ENCODE data around the gene CHD5. TPM values are rescaled to one million over a fixed set of nuclear protein-coding genes. Genes with fewer than 3 reads are reported as not detected.
"Not testable (repeated sequence)": the region's sequence is repeated elsewhere in the genome, so short reads cannot be mapped to it uniquely, and the experiment has no call there.

Gene CHD5
- polyA plus RNA-seq, 3 donors, result 0.30 to 0.78 (median 0.41) TPM

DNA sequence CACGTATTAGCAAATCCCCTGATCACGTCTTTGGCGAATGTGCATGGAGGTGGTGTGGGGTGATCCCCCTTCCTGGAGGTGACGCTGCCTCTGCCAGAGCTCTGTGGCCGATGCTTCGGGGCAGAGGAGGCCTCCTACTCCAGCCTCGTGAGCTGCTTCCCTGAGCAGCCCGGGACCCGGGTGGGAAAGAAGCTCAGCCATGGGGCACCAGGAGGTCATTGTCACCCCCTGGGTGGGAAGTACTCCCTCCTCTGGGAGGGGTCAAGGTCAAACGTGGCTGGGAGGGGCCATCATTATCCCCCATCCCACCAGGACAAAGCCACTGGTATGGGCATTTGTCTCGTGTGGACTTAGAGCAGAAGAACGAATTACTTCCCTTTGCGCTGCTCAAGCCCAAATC is 93.8 kb downstream of the CHD5 start:
- no peak for DNase-seq

DNA sequence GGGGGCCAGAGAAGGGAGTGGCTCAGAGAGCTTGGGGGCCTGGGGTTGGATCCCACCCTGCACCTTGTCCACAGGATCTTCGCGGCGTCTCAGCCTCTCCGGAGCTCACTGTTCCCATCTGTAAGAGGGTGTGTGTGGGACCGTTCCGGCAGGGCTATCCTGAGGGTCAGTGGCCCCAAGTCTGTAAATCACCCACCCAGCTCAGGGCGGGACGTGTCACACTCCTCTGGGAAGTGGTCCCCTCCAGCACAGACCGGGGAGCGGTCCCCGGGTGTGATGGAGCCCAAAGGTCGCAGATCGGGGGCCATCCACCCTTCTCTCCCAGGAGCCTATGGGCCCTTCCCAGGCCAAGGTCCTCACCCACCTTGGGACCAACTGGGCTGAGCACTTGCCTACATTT is 94.5 kb downstream of the CHD5 start:
- no peak for DNase-seq

DNA sequence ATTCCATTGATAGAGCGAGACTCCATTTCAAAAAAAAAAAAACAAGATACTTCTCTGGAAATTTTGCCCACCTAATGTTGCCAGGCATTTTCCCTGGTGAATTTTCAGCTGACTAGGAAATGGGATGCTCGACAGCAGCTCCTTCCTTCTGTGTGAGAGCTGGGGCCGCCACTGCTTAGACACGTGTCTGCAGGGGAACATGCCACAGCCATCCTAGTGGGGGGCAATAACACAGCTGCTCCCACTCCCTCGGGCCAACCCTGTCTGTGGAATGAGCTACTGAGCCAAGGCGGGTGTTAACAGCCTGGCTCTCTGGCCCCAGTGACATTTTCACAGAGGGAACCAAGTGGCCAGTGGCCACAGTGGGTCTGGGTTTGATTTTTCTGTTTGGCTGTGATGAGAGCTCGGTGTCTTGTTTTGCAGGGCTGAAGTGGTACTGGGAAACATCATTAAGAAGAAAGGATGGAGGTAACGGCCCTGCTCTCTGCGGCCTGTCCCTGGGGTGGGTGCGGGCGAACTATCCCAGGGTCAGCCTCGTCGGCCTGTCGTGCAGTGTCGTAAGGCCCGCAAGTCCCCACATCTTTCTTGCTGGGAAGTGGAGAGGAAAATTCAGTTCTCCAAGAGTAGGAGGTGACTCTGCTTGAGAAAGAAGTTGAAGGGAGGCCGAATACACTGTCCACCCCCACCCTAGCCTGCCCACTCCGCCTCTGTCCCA is 95.2 kb downstream of the CHD5 start:
- DNase-seq, result no peak

DNA sequence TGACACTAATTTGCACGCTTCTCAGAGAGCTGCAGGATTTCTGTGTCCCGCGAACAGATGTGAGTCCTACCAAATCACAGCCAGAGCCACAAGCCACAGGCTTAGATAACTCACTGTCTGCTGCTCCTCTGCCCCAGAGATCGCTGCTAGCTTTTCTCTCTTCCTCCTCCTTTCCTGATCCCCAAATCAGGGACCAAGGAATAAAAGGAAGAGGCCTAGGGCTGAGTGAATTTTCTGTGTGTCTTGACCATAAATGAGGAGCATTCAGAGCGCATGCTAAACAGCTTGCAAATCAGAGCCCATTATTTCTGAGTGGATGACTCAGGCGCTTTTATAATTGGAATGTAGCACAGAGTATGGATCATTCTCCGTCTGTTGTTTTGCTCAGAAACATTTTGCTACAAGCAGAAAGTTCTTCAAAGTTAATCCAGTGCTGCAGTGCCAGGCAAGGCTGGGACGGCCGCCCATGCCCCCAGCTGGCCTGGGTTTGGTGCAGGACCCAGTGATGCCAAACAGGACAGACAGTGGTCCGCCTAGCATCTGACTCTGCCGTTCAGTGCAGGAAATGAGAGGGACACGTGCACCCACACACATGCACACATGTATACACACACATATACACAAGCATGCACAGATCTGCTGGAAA is 96.2 kb downstream of the CHD5 start:
- DNase-seq, result no peak

DNA sequence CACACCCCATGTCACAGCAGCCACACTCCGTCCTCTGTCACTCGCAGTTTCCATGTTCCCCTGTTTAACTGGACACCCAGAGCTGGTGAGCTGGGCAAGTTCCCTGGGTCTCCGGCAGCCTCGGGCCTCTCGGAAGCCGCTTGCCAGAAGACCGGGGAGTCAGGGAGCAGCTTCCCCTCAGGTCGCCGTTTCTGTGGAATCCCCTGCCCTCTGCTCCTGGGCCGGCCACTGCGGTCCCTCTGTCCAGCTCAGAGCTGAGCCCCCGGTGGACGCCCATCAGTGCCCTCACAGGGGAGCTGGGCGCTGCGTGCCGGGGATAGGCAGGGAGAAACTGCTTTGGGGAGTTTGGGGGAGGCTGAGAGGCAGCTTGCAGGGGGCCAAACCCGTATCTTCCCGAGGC is 96.7 kb downstream of the CHD5 start:
- DNase-seq, result no peak

DNA sequence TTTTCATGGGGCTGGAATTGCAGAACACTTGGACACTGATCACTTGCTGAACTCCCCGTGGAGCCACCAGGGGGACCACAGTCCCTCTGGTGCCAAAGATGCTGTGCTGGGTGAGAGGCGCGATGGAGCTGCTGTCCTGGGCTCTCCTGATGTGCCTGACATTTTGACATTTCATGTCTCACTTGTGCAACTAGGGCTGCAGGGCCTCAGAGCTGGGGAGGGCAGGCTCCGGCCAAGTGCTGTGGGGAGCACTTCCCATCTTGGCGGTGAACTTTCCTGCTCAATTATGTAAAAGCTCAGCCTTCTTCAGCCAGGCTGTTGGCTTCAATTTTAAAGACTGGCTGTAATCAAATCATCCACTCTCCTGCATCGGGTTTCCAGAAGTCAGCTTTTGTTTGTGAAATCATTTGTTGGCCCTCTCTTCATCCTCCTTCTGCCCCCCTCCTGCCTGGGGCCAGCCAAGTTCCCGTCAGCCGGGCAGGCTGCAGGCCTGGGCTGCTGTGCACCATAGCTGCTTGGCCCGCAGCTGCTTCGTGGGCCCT is 97.6 kb downstream of the CHD5 start:
- peak; percentile 8 for DNase-seq

DNA sequence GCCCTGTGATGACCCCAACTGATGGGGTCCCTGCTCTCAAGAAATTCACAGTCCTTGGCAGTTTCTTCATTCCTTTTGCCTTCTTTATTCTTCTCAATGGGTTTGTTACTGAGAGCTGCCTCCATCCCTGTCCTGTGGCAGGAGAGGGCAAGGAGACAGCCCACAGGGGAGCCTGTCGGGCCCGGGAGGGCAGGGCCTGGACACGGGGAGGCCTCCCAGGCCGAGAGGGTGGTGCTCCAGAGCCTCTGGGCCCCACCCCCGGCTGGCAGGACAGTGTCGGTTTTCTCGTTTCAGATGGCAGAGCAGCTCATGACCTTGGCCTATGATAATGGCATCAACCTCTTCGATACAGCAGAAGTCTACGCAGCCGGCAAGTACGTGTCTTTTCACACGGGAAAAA is 98.2 kb downstream of the CHD5 start:
- no peak for DNase-seq

DNA sequence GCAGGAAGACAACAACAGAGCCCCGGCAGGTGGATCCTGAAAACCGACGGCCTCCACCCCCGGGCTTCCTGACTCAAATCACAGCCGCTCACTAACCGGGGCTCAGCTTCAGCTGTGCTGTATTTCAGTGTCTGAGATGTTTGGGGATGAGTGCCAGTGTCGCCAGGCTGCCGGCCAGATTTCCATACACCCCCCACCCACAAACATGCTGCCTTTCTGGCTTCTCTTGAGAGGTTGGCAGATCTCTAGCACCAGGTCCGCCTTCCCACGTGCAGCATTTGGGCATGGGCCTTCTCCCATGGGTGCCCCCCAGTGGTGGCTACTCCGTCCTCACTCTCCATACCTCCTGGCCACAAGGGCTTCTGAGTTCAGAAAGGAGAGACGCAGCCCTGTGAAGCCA is 99.7 kb downstream of the CHD5 start:
- DNase-seq, result no peak

DNA sequence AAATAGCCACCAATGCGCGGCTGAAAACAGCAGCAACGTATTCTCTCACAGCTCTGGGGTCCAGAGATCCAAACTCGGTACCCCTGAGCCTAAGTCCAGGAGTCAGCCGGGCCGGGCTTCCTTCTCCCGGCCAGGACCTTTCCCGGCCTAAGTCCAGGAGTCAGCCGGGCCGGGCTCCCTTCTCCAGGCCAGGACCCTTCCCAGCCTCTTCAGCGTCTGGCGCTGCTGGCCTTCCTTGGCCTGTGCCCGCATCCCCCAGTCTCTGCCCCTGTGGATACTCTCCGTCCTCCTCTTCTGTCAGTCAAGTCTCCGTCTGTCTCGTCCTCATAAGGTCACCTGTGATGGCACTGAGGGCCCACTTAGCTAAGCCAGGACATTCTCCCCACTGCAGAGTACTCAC is 102.2 kb downstream of the CHD5 start:
- no peak for DNase-seq

DNA sequence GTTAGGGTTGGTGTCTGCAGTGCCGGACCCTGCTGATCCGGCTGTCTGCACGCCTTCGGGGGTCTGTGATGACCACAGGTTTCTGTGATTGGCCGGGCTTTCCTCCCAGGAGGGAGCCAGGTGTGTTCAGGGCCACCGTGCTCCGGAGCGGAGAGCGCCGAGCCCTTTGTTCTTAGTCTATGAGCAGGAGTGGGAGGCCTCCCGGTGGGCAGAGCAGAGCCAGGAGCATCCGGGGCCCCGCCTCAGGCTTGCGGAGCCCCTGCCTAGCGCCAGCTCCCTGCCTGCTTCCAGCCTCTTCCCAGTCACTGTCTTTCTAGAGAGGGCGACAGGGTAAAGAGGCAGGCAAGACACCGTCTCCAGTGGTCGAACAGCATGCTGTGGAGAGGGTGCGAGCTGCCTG is 102.6 kb downstream of the CHD5 start:
- DNase-seq, result no peak

DNA sequence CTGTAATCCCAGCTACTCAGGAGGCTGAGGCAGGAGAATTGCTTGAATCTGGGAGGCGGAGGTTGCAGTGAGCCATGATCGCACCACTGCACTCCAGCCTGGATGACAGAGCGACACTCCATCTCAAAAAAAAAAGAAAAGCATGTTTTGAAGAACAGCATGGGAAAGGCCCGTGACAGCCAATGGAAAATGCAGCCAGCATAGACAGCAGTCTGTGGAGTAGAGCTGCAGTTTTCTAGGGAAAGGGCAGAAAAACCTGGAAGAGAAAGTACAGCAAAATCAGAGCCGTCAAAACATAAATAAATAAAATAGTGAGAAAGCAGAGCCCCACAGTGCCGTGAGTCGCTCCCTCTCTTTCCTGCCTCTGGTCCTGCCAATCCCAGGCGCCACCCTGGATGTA is 103.1 kb downstream of the CHD5 start:
- not testable (repeated sequence) for DNase-seq

DNA sequence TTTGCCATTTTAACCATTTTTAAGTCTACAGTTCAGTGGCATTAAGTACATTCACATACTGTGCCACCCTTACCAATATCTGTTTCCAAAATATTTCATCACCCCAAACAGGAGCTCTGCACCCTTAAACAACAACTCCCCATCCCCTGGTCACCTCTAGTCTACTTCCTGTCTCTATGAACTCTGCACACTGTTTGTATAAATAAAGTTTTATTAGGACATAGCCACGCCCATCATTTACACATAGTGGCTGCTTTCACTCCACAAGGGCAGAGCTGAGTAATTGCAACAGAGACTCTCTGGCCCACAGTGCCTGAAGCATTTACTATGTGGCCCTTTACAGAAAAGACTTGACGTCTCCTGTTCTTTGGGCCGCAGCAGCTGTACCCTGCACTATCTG is 104.4 kb downstream of the CHD5 start:
- DNase-seq, result no peak

DNA sequence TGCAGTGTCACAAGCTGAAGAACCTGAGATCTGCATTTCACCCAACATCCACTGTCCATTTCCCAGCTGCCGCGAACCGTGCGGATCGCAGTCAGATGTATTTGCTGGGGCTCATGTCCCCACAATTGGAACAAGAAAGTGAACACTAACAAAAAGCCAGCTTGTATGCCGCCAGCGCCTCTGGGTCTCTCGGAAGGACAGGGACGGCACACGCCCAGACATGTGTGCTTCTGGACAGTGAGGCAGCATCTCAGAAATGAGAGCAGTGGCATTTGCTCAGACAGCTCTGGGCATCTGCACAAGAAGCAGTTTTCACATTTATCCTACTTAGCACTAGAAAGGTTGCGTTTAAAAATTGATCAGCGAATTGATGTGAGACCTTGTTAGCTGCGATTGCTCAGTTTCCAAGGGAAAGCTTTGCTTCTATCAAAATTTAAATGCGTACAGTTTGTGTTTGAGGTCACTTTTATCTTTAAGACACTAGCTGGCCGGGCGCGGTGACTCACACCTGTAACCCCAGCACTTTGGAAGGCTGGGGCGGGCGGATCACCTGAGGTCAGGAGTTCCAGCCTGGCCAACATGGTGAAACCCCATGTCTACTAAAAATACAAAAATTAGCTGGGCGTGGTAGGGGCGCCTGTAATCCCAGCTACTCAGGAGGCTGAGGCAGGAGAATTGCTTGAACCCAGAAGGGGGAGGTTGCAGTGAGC is 105.8 kb downstream of the CHD5 start:
- no peak for DNase-seq

DNA sequence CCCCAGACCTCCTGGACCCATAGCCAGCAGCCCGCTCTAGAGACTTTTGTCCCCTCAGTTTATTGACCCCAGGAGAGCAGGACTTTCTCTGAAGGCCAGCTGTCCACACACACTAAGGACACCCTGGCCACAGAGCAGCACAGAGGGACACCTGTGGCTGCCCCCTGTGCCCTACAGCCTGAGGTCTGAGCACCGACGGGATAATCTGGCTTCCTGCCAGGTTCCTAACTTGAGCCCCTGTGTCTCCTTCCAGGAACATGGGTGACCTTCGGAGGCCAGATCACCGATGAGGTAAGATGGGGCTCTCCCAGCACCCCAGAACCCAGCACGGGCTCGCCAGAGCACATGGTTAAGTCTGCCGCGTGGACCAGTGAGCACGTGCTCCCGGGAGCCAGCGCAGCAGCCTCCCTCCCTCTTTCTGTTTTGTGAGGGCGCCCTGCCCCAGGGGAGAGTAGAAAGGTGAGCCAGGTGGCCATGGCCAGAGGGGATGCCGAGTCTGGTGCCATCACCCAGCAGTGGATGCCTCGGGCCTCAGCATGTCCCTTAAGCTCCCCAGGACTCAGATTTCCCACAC is 106.6 kb downstream of the CHD5 start:
- DNase-seq, result no peak

DNA sequence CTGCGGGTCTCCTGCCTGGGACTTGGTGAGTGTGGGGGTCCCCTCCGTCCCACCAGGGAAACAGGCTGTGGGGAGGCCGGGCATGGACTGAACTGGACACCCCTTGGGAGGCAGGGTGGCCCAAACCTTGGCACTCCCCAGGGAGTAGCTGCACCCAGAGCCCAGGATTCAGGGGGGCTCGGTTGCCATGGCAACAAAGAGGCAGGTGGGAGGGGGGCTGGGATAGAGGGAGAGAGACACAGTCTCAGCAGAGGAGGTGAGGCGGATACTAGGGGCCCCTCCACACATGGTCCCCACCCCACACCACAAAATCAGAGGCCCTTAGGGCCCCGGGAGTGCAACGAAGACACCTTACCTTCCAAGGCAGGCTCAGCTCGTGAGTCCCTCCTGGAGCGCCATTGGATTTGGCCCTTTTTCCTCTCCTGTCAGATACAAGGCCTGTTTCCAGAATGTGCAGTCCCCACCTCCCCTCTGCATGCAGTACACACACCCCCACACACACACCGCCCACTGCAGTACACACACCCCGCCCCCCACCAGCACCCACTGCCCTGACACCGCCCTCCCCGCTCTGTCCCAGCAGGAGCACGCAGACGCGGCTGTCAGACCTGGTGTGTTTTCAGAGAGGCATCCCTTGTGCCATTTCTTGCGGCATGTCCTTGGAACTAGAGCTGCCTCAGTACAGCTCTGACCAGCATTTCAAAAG is 107.2 kb downstream of the CHD5 start:
- no peak for DNase-seq

DNA sequence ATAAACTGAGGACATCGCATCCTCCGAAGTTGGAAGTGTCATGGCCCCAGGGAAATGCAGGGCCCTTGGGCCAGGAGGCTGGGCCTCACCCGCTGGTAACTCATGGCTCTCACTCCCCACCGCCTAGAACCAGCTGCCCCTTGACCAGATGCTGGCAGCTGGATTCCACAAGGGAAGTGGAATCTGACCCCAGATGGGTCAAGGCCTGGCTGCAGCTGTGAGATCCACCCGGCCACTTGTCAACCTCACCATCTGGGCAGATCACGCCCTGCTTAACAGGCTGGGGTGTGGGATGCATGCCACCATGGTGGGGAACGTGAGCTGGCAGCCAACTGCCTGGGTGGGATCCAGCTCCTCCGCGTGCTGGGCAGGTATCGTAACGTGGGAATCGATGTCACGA is 108.9 kb downstream of the CHD5 start:
- DNase-seq, result no peak

DNA sequence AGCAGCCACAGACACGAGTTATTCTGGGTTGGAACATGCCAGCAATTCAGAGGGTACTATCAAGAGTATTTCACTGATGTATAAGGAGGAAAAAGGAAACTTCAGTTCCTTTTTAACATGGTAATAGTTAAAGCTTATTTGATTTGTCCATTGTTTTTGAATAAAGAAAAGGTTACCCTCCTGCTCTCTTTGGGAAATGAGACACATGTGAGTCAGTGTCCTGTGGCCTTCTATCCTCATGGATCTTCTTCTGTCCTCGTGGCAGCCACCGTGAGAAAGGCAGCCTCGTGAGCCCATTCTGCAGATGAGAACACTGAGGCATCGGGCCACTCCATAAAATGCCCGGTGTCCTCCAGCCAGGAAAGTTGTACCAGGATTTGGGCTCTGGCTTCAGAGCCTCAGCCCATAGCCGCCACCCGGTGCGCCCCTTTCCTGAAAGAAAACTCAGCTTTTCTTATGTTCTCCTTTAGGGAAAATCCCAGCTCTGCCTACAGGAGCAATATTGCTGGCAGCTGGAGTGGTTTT is 109.6 kb downstream of the CHD5 start:
- DNase-seq, result no peak

DNA sequence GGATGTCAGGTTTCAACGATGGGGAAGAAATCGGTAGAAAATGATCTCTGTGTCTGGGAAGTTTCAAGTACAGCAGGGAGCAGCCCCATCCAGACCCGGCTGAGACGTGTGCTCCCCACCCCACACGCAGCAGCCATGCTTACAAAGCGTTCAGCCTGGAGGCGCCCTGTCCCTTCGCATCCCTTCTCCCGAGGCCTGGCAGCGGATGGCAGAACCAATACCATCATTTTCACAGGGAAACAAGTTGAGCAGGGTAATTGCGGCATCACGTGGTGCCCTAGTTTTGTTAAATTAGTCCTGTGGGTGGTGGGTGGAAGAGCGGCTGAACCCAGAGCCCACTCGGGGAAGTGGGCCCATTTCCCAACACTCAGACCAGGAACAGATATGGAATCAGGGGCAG is 110.5 kb downstream of the CHD5 start:
- DNase-seq, result no peak

DNA sequence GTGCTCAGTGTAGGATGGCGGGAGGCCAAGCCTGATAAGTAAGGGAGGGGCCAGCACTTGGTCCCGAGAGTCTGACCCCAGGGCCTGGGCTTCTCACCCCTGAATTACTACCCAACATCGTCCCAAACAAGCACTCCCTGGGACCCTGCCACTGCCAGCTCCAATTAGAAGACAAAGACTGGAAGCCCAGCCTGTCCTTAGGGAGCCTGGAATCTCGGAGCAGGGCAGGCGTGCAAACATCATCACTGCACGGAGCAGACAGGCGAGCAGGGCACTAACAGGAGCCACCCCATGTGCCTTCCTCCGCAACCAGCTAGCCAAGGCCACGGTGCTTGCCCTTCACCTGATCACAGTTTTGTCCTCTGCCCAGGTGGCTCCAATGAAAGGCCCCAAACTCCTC is 111.2 kb downstream of the CHD5 start:
- no peak for DNase-seq

DNA sequence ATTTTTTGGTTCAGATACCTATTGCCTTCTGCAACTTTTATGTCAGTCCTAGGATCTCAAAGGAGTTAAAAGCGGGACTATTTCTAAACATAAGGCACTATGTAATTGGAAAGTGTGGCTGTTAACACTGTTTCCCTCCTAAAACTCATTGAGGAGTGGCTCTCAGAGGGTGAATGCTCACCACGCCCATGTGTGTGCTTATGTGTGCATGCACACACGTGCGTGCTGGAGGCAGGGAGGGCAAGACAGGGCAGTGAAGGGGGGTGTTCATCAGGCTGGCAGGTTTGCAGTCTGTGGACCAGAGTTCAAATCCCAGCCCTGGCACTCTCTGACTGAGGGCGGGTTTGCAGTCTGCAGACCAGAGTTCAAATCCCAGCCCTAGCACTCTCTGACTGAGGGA is 112.0 kb downstream of the CHD5 start:
- DNase-seq, result no peak

DNA sequence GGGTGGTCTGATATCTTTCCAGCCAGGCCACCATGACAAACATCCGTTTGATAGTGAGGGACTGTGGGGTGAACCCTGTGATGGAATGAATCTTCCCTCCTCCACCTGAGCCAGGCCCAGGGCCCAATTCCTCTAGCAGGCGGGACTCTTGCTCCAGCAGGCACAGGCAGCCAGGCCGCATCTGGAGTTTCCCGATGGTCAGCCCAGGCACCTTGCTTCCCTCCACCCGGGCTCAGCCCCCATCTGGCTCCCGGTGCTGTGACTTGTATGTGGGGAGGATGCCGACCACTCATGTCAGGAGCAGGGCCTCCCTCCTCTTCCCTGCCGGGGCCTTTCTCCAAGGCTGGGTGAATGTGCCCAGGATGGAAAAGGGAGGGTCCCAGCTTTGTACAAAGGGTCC is 113.4 kb downstream of the CHD5 start:
- no peak for DNase-seq
